ENCODE data around the gene SLC9A7. TPM values are rescaled to one million over a fixed set of nuclear protein-coding genes. Genes with fewer than 3 reads are reported as not detected.

SLC9A7 gene
- total RNA-seq, 1 donor from 2014 or later, result 26.2 TPM

- DNase-seq, result no peak
Observed at GRCh38 chrX:46572340-46572936, 186.5 kb downstream of the SLC9A7 start.

- no peak for DNase-seq
Observed at GRCh38 chrX:46571423-46572339, 187.2 kb downstream of the SLC9A7 start.

- DNase-seq, result no peak
Observed at GRCh38 chrX:46569621-46570020, 189.3 kb downstream of the SLC9A7 start.

- DNase-seq, result no peak
Observed at GRCh38 chrX:46567388-46567787, 191.5 kb downstream of the SLC9A7 start.

- no peak for DNase-seq
Observed at GRCh38 chrX:46561824-46562657, 196.9 kb downstream of the SLC9A7 start.

GRCh38 chrX:46559062-46559461 is 199.9 kb downstream of the SLC9A7 start:
- no peak for DNase-seq

- DNase-seq, result no peak
Observed at GRCh38 chrX:46554942-46555341, 204.0 kb downstream of the SLC9A7 start.

- DNase-seq, result no peak
Observed at GRCh38 chrX:46553935-46554334, 205.0 kb downstream of the SLC9A7 start.

GRCh38 chrX:46551494-46552128 is 207.3 kb downstream of the SLC9A7 start:
- DNase-seq, result no peak

- DNase-seq, result no peak
Observed at GRCh38 chrX:46549914-46550313, 209.0 kb downstream of the SLC9A7 start.

Small RNA genes lying within 50 kb of the gene (small RNA-seq; reads per million reads assigned to genes)
- gene RF00017, result not detected

Other genes with a start within 250 kb of the SLC9A7 start
- gene ZNF674, start 213.7 kb downstream of the SLC9A7 start, total RNA-seq, result 13.9 TPM
- 6.7 TPM for gene CHST7, start 185.4 kb downstream of the SLC9A7 start, total RNA-seq
- gene RP2, start 77.9 kb upstream of the SLC9A7 start, total RNA-seq, result 25.1 TPM
- 10.5 TPM for gene JADE3, start 153.3 kb upstream of the SLC9A7 start, total RNA-seq

Data from occipital lobe (tissue), 3 donors.